GM12874 (cell line): ENCODE results near the gene SLC31A1.

Experiments used
- CTCF ChIP-seq: IDR thresholded peaks from 2 replicates; pipeline ENCODE4 v1.5.1; 2011; ENCODE audit warnings: low read depth, mild to moderate bottlenecking, control low read depth, low read length, moderate library complexity; ENCODE audit not compliant: insufficient read depth

SLC31A1 gene

GRCh38 chr9:113281356-113281755 lies 60.0 kb downstream of the SLC31A1 start:
- no peak for TF ChIP-seq CTCF

- TF ChIP-seq CTCF, result no peak
These were observed 67.7 kb downstream of the SLC31A1 start for GRCh38 chr9:113289091-113289490.

GRCh38 chr9:113290052-113290607 lies 68.8 kb downstream of the SLC31A1 start:
- no peak for TF ChIP-seq CTCF

- no peak for TF ChIP-seq CTCF
These were observed 72.0 kb downstream of the SLC31A1 start for GRCh38 chr9:113293285-113293878.

GRCh38 chr9:113296796-113297558 lies 75.6 kb downstream of the SLC31A1 start:
- TF ChIP-seq CTCF, result no peak

- no peak for TF ChIP-seq CTCF
These were observed 77.0 kb downstream of the SLC31A1 start for GRCh38 chr9:113298311-113298710.

GRCh38 chr9:113298924-113299770 lies 77.8 kb downstream of the SLC31A1 start:
- TF ChIP-seq CTCF, result no peak
